ENCODE measurements around the gene SELENOF. TPM values are rescaled to one million over a fixed set of nuclear protein-coding genes. Genes with fewer than 3 reads are reported as not detected.
A peak's percentile ranks its signal among the peaks of the same experiment; 100 is the strongest.

SELENOF gene
- total and polyA plus RNA-seq, 2 of the 13 experiments (the other 11 are each of a cell fraction or from before 2014, with no cell fraction given), result 133 to 163 TPM

GRCh38 chr1:86833461-86834215, 80.3 kb downstream of the SELENOF start (continued):
- TF ChIP-seq BCL6 (CRISPR knock-in tag; IDR thresholded peaks at IDR 0.05), result 0 out of 2 replicates have a peak, but pooled peaks have one; percentile 16
- no peak for TF ChIP-seq ZBTB25 (CRISPR knock-in tag; IDR thresholded peaks at IDR 0.05)
- no peak; the same call in 1 of the 2 replicates for TF ChIP-seq POGZ (CRISPR knock-in tag; IDR thresholded peaks at IDR 0.05)
- peak; percentile 84 for TF ChIP-seq RAD21 (CRISPR knock-in tag; IDR thresholded peaks at IDR 0.05)
- TF ChIP-seq ARID5B (CRISPR knock-in tag; IDR thresholded peaks at IDR 0.05), result peak; percentile 38; the same call in 1 of the 2 replicates
- TF ChIP-seq ZNF878 (CRISPR knock-in tag; IDR thresholded peaks at IDR 0.05), result 0 out of 2 replicates have a peak, but pooled peaks have one; percentile 35
- no peak for TF ChIP-seq USF2 (IDR thresholded peaks at IDR 0.05; ENCODE audit: low read depth, low read length)
- no peak for TF ChIP-seq USF2 (CRISPR knock-in tag; IDR thresholded peaks at IDR 0.05; ENCODE audit: borderline replicate concordance)
- no peak for TF ChIP-seq ZNF792 (CRISPR knock-in tag; IDR thresholded peaks at IDR 0.05)
- TF ChIP-seq FLYWCH1 (CRISPR knock-in tag; IDR thresholded peaks at IDR 0.05), result no peak
- no peak for TF ChIP-seq PHF5A (CRISPR knock-in tag; IDR thresholded peaks at IDR 0.05; ENCODE audit: low read depth, unreplicated experiment)
- TF ChIP-seq CAMTA2 (CRISPR knock-in tag; IDR thresholded peaks at IDR 0.05; ENCODE audit: borderline replicate concordance), result no peak
- TF ChIP-seq ZMAT3 (CRISPR knock-in tag; conservative IDR thresholded peaks at IDR 0.05), result no peak
- no peak for TF ChIP-seq GLI4 (CRISPR knock-in tag; IDR thresholded peaks at IDR 0.05; ENCODE audit: borderline replicate concordance)
- no peak for TF ChIP-seq ZNF577 (CRISPR knock-in tag; IDR thresholded peaks at IDR 0.05; ENCODE audit: borderline replicate concordance, low read depth)
- TF ChIP-seq ZNF460 (CRISPR knock-in tag; IDR thresholded peaks at IDR 0.05; ENCODE audit: borderline replicate concordance), result no peak
- TF ChIP-seq CEBPZ (IDR thresholded peaks at IDR 0.05; ENCODE audit: low read length), result no peak
- TF ChIP-seq MXD1 (CRISPR knock-in tag; IDR thresholded peaks at IDR 0.05), result no peak
